ENCODE measurements around the gene CYP4V2.

Gene CYP4V2

DNA sequence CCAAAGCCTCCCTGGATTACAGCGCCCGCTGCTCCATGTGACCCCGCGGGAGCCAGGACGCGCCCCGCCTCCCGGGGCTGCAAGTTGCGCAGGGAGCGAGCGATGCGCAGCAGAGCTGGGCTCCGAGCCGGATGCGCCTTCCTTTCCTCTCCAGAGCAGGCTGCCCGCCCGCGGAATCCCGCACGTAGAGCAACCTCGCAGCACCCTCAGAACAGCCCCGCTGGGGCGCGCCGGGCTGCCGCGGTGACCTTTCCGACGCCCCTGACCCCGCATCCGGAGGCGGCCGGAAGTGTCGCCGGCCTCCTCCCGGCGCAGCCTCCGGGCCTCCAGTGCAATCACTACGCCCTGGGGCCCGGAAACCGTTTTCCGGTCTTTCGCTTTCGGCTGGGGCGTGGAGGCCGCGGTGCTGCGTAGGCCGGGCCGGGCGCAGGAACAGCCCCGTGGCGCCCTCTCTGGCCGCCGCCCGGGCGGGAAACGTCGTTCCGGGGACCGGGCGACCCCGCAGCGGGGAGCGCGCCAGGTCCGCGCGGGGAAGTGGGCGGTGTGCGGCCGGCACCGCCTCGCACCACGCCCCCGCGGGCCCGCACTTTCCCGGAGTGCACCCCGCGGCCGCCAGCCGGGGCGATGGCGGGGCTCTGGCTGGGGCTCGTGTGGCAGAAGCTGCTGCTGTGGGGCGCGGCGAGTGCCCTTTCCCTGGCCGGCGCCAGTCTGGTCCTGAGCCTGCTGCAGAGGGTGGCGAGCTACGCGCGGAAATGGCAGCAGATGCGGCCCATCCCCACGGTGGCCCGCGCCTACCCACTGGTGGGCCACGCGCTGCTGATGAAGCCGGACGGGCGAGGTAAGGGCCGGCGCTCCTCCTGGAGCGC lies at the start of gene CYP4V2:
TSS of gene CYP4V2 (plus strand) at position 368 of the 866 bp plus-strand sequence. CDS start at position 625, 257 bp downstream.
- peak; percentile 78 to 83 for DNase-seq (ENCODE audit: low read depth in 2 of 2)

DNA sequence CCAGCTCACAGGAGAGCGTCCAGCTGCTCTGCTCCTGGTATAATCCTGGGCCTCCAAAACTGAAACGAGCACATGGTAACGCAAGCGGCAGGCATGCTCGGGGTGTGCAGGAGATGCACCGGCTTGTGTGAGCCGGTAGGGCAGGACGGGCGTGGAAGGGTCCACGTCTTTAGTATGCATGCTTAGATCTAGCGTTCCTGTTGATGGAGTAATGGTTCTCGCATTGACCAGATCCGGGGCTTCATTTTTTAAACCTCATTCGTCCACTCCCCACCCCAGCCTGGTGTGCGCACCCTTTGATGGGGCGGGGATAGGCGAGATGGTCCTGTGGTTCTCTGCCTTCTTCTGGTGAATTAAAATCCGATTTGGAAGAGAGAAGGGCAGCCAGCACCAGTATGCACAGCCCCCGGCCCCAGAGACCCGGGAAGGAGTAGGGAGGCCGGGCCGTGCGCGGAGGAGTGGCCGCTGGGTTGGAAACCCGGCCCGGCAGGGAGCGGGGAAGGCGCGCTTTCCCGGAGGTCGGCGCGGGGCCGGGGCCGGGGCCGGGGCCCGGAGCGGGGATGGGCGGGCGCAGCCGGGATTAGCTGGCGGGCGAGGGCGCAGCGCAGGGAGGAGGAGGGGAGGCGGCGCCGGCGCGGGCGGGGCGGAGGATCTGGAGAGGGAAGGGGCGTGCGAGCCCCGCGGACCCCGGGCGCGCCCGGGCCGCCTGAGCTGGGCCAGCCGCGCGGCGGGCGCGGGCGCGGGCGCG lies 47.0 kb upstream of the CYP4V2 start:
- no peak for DNase-seq (ENCODE audit: low read depth in 2 of 2)

DNA sequence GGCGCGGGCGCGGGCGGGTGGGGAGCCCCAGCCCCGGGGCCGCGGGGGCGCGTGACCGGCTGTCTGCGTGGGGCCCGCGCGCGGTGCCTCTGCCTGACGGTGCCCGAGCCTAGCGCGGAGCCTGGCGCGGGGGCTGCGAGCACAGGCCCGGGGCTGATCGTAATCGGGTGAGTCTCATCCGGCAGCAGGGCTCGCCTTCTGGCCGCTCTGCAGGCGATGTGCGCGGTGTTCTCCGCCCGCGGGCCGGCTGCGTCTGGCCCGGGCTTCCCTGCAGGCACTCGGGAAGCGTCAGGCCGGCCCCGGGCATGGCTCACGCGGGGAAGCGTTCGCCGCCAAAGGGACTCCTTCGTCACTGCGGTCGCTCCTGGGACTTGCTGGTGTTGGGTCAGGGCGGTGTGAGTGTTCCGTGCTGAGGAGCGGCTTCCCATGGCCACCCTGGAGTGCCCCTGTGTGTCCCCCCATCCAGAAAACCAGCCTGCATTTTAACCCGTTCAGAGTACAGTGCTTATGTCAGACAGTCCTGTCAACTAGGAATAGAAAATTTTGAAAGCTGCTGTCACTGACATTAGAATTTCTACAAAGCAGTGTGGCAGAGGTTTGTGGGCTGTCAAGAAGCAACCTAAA lies 46.3 kb upstream of the CYP4V2 start:
- no peak for DNase-seq (ENCODE audit: low read depth in 2 of 2)

DNA sequence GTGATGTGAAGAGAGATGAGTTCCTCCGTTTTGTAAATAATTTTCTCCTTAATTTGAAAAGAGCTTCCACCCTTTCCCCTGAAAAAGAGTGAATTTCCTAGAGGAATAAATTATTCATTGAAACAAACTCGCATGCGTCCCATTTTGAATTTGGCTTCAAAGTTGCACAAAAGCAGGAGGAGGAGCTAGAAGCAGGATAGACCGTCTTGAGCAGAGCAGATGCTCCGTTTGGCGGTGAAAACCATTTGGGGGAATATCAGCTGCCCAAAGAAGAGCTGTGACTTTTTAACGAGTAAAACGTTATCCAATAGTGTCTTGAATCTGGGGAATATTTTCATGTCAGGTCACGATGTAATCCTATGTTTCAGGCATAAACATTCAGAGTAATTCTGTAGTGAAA lies 44.9 kb upstream of the CYP4V2 start:
- no peak for DNase-seq (ENCODE audit: low read depth in 2 of 2)

DNA sequence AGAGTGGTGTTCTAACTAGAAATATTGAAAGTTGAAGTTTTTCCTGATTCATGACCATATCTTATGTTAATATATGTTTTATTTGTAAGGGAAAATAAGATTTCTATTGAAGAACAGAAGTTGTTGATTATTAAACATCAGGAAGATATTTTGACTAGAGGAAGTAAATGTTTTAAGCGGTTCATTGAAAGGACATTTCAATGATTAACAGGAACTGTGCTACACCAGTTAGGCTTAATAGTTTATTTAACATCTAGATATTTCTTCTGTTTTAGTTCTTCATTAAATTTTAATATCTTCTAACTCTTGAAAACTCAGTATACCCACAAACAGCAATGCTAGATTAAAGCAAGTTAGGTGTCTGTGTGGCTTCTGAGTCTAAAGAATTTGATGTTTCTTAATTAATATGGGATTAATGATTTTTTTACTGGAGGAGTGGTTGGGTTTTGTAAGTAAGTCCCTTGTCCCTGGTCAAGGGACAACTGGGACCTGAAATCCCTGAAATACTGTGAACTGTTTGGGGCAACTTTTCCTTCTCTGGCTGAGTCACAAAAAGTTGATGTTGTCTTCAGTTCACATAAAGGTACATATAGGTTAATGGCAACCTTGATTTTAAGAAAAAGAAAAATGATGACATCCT lies 42.9 kb upstream of the CYP4V2 start:
- no peak for DNase-seq (ENCODE audit: low read depth in 2 of 2)

DNA sequence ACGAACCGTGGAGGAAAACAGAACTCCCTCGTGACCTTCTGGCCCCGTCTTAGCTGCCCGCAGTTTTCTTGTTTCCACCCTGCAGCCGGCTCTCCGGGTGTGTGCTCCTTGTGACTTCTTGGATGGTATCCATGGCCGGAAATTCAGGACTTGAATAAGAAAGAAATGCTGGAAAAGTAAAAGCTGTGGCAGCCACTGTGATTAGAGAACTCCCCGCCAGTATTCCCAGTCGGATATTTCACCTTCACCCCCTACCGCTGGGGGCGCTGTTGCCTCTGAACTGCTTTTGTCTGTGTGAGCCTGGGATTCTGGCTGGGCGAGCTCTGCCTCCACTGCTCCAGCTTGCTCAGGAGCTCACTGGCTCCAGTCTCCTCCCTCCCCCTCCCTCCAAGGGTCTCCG lies 41.5 kb upstream of the CYP4V2 start:
- peak in 1 of 2 donors; percentile 12 for DNase-seq (ENCODE audit: low read depth in 2 of 2)

DNA sequence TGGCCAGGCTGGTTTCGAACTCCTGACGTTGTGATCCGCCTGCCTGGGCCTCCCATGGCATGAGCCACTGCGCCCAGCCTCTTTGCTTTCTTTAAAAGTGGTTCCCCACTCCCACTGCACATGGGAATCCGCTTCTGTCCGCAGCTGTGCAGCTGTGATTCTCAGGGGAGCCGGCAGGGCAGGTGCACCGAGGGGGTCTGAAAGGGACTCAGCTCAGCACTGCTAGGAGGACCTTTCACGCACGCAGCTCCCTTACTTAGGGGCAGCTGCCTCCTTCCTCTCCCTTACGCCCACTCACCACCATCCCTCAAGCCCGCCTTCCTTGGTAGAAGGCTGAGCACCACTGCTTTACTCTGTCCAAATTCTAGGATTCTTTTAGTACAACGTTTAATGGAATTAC lies 40.4 kb upstream of the CYP4V2 start:
- no peak for DNase-seq (ENCODE audit: low read depth in 2 of 2)

DNA sequence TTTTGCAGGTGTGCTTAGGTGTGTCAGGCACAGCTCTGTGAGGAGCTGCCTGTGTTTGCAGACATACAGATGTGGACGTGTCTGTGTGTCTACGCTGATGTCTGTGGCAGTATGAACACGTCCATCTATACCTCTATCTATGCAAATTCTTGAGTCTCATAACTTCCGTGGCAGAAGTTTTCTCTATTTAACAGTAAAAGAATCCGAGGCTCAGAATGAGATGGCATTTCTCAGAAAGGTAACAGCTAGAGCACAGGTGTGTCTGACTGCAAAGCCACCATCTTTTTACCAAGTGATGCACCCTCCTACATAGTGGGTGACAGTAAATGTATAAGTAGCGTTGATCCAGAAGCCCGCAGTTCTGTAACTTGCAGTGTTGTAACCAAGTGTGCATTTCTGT lies 39.9 kb upstream of the CYP4V2 start:
- DNase-seq (ENCODE audit: low read depth in 2 of 2), result no peak

DNA sequence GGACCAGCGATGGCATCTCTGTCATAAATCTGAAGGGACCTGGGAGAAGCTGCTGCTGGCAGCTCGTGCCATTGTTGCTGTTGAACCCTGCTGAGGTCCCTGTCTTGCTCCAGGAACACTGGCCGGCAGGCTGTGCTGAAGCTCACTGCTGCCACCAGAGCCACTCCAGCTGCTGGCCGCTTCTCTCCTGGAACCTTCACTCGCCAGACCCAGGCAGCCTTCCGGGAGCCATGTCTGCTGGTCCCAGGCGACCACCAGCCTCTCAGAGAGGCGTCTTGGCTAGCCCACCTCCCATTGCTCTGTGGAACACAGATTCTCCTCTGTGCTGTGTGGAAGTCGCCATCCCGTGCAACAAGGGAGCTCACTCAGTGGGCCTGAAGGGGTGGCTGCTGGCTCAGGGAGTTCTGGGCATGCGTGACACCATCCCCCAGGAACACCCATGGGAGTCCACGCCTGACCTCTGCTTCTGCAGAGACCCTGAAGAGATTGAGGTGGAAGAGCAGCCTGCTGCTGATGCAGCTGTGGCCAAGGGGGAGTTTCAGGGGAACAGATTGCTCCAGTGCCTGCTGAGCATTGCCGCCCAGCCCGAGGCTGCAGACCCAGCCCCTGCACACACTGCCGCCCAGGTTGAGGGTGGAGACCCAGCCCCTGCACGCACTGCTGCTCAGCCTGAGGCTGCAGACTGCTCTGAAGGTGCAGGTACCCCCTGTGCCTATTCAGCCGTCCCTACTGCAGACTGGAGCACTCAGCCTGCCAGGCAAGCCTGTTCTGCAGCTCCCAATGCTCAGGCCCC lies 33.1 kb upstream of the CYP4V2 start:
- DNase-seq (ENCODE audit: low read depth in 2 of 2), result no peak

DNA sequence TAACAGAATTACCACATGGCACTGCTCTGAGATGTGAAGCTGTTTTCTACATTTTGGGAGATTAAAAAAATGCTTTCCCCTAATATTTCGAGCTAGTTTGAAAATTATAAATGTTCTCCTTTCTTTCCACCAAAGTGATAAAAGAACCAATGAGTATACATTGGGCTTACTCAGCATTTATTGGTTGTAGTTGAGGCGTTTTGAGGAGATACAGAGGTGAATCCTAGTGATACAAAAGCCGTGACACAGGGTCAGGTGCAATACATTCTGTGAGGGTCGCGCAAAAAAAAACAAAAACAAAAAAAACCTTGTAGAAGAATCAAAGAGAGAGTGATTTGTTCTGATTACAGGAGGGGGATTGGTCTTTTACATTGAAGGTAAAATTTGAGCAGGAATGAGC lies 32.4 kb upstream of the CYP4V2 start:
- no peak for DNase-seq (ENCODE audit: low read depth in 2 of 2)

DNA sequence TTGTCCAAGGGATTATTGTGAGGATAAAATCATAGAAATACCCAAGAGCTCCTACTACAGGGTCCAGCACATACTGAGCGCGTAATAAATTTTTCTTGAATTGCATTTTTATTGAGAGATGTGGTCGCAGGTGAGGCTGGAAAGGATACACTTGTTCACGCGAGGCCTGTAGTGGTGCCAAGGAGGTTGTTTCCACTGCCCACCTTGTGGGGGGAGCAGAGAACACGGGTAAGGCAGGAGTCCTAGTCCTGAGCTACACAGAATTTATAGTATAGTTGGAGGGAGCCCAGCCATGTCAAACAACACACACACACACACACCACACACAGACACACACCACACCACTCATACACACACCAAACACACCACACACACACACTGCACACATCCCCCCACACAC lies 31.8 kb upstream of the CYP4V2 start:
- DNase-seq (ENCODE audit: low read depth in 2 of 2), result no peak

DNA sequence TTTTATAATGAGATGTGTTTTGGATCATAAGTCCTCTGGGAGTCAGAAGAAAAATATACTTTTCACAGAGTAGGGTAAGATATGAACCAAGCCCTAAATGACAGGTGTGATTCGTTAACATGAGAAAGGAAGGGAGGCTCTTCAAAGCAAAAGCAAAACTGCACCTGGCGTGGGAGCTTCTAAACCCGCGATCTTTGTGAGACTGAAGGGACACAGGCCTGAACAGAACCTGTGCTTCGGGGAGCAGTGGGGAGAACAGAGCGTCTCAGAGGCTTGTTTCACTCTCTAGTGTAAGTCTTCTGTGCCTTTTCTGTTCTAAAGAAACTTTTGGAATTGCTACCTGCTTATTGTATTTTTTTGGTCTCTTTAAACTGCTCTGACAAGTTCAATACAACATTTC lies 30.2 kb upstream of the CYP4V2 start:
- no peak for DNase-seq (ENCODE audit: low read depth in 2 of 2)

DNA sequence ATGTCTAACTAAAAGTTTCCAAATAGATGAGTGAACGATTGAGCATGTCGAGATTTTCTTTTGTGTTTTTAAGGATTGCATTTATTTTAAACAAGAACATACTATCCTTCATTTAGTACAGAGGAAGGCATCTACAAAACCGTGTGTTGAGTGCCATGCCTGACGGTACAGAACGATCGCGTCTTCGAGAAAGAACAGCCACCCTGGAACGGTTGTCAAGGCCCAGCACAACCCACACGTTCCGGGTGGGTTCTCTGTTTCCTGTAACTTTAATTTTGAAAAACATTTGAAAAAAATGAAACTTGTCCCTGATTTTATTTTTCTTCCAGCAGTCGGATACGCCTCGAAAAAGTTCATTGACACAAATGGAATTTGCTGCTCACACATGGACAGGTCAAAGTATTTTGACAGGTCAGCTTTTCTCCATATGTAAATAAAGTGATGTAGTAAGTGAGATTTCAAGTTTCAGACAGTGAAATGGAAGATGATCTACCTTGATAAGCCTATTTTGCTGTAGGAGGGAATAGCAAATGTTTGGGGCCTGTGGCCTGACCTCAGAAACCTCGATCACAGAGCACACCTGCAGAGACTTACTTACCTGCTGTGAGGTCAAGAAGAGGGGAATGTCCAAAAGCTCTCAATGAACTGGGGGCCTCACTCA lies 24.4 kb upstream of the CYP4V2 start:
- DNase-seq (ENCODE audit: low read depth in 2 of 2), result no peak

DNA sequence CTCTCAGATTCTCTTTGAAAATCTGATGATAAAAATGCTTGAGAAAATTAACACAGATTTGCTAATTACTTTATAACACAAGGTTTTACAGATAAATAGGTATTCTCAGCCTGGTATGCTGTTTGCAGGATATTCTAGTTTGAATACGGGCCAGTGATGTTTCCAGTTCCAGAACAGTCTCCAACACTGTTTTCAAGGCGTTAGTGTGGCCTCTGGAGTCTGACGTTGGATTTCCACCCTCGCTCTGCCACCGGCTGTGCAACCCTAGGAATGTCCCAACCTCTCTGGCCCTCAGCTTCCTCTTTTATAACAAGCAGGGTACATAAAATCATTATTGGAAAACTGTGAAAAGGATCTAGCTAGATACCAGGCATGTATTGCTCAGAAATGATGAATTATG lies 23.8 kb upstream of the CYP4V2 start:
- no peak for DNase-seq (ENCODE audit: low read depth in 2 of 2)

DNA sequence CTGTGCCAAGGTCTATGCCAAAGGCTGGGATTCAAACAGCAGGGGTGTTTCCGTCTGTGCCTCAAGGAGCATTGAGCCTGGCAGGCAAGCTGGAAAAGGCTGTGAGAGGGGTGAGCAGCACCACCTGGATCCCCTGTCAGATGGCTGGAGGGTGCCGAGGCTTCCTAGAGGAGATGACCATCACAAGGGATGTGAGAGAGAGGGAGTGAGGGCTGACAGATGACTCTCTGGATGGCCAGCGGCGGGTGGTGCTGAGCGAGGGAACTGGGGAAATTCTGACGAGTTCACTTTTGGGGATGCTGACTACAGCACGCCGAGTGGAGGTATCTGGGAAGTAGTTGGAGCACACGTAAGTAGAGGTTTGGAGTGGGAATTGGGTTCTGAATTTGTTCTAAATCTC lies 22.6 kb upstream of the CYP4V2 start:
- DNase-seq (ENCODE audit: low read depth in 2 of 2), result no peak

DNA sequence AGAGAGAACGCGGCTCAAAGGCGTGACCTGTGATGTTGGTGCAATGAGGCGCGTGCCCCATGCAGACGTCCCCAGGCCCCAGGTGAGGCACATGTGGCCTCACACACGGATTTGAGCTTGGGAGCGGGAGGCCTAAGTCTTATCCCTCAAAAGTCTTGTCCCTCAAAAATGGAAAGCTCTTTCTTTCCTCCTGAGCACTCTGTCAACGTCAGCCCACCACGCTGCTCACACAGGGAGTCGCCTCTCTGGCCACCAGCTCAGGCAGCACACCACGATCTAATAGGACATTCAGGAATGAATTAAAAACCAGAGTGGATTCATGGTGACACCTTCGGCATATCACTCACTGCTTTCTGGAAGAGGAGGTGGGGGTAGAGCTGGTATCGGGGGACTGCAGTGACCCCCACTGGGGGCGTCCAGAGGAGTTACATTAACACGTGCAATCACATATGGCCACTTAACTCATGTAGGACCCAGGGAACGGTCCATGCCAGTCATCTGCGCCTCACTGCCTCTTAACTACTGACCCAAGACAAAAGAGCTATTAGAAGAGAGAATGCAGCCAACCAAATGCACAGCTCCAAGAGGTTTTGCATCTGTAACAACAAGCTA lies 21.9 kb upstream of the CYP4V2 start:
- DNase-seq (ENCODE audit: low read depth in 2 of 2), result no peak

DNA sequence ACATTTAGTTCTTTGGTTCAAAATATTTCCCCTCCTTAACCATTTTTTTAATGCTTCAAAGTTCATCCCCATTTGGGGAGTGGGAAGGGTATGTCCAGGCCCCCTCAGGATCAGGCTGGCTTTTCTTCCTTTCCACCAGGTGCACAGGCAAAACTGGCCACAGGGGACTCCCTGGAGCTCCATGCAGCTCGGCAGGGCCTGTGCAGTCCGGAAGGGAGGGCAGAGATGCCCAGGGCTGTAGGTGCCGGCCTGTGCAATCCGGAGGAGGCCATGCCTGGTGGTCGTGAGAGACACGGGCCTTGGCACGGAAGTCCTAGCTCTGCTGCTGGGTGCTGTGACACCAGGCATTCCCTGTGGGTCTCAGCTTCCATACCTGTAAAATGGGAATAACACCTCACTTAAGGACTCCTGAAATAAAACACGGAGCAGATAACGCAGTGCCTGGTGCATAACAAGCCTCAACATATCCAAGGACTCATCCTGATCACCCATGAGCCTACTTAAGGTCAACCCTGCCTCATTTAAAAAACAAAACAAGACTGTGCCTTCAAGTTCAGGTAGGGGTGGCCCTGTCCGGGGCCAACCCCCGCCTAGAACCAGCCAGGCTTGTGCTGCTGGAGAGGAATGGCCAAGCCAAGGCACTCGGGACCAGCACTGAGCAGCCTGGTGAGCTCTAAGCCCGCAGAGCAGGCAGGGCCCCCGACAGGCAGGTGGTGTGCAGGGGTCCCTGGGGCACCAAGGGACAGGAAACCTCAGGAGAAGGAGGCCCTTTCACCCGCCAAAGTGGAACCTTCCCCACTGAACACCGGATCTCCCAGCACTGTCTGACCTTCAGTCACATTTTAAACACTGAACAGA lies 21.2 kb upstream of the CYP4V2 start:
- no peak for DNase-seq (ENCODE audit: low read depth in 2 of 2)

DNA sequence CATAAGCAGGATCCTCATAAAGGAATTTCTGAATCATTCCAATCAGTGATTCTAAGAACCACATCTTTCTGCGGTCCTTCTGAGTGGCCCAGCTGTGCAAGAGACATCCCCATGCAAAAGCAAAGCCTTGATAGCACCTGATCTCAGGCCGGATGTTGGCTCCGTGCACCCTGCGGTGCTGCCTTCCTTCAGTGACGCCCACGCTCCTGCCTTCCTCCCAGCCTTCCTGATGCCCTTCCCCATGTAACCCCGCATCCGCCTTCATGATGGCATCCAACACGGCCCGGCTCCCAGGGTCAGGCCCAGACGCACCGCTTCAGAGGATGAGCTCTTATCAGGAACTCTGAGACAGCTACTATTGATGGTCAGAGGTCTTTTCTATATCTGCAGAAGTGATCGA lies 20.4 kb upstream of the CYP4V2 start:
- DNase-seq (ENCODE audit: low read depth in 2 of 2), result no peak

DNA sequence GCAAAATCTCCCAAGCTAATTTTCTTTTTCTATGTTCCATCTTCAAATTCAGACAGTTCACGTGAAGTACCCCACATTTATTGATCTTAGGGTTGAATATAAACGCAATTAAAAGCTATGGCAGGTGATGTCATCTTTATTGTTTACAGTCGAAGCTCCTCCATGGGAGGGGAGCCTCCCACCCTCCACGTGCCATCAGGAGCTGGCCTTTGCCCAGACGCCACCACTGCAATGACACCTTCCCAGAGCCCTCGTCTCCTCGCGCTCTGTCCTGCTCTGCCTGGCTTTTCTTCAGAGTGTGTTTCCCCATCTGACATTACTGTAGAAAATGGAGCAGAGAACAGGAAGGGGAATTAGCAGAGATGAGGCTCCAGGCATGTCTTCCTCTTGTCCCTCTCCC lies 18.8 kb upstream of the CYP4V2 start:
- DNase-seq (ENCODE audit: low read depth in 2 of 2), result no peak
